OCI-LY7 (cell line): ENCODE measurements around the gene LCE6A. TPM values are rescaled to one million over a fixed set of nuclear protein-coding genes. Genes with fewer than 3 reads are reported as not detected.

ENCODE experiments used
- Bru-seq: library from RNA; stranded (reverse); fragments of 400-500 nt; gene quantifications from one replicate; lab custom pipeline; 2021; lab: Mats Ljungman, UMichigan
- BruChase-seq, 2 experiments: library from RNA; stranded (reverse); fragments of 400-500 nt; gene quantifications; one replicate each; lab custom pipeline; 2021; lab: Mats Ljungman, UMichigan
- BruUV-seq: library from RNA; stranded (reverse); fragments of 400-500 nt; replicated peaks from 2 replicates; lab custom pipeline; 2021; lab: Mats Ljungman, UMichigan
- CTCF ChIA-PET: fragments of 300-600 bp; sonication (Branson Sonifier 250); formaldehyde crosslinking; loops from one replicate; lab custom pipeline; 2022; ENCODE audit warnings: antibody characterized with exemption; ENCODE audit not compliant: unreplicated experiment; lab: Charles Lee
- POLR2A ChIA-PET: fragments of 300-600 bp; sonication (Branson Sonifier 250); formaldehyde crosslinking; loops from one replicate; lab custom pipeline; 2022; ENCODE audit warnings: antibody characterized with exemption; lab: Charles Lee
- DNase-seq: peaks from one replicate; pipeline ENCODE4 v3.0.0-alpha.2; 2015; ENCODE audit warnings: low spot score
- H2AFZ ChIP-seq: fragments of 200-600 bp; sonication (generic), shearing (Covaris generic); 2 replicates; pipeline ENCODE4 v1.6.1; 2014; ENCODE audit warnings: mild to moderate bottlenecking, antibody characterized with exemption, low read length, moderate library complexity
- H3K27ac ChIP-seq: fragments of 200-600 bp; sonication (generic); 2 replicates; pipeline ENCODE4 v1.5.1; 2014; ENCODE audit warnings: mixed run types, low read depth, mild to moderate bottlenecking, moderate library complexity, low read length, inconsistent platforms; ENCODE audit not compliant: poor library complexity, severe bottlenecking
- H3K36me3 ChIP-seq: fragments of 200-600 bp; sonication (generic); 2 replicates; pipeline ENCODE4 v1.6.1; 2014; ENCODE audit warnings: mild to moderate bottlenecking, antibody characterized with exemption, low read length, moderate library complexity, mixed read lengths; ENCODE audit not compliant: insufficient read depth
- H3K4me1 ChIP-seq: fragments of 200-600 bp; sonication (generic); 2 replicates; pipeline ENCODE4 v1.5.1; 2014; ENCODE audit warnings: mild to moderate bottlenecking, low read length; ENCODE audit not compliant: insufficient read depth, poor library complexity, severe bottlenecking
- H3K4me2 ChIP-seq: fragments of 200-600 bp; sonication (generic); 2 replicates; pipeline ENCODE4 v1.6.1; 2014; ENCODE audit warnings: mild to moderate bottlenecking, low read length
- H3K4me3 ChIP-seq: fragments of 200-600 bp; sonication (generic); 2 replicates; pipeline ENCODE4 v1.5.1; 2014; ENCODE audit warnings: mild to moderate bottlenecking, low read depth, low read length; ENCODE audit not compliant: poor library complexity, severe bottlenecking
- H3K79me2 ChIP-seq: fragments of 200-600 bp; sonication (generic); 2 replicates; pipeline ENCODE4 v1.6.1; 2016; ENCODE audit warnings: low read depth, mild to moderate bottlenecking, low read length, moderate library complexity, mixed read lengths; ENCODE audit not compliant: insufficient read depth
- H3K9me2 ChIP-seq: fragments of 200-600 bp; sonication (generic); 2 replicates; pipeline ENCODE4 v1.6.1; 2016; ENCODE audit warnings: mild to moderate bottlenecking, low read length, mixed read lengths; ENCODE audit not compliant: insufficient read depth
- H3K9me3 ChIP-seq: fragments of 200-600 bp; sonication (generic); 2 replicates; pipeline ENCODE4 v1.6.1; 2014; ENCODE audit warnings: mild to moderate bottlenecking, mixed run types, low read length, mixed read lengths
- H4K20me1 ChIP-seq: fragments of 200-600 bp; sonication (generic); 2 replicates; pipeline ENCODE4 v1.6.1; 2014; ENCODE audit warnings: mild to moderate bottlenecking, antibody characterized with exemption, low read length, moderate library complexity, mixed read lengths; ENCODE audit not compliant: insufficient read depth
- EZH2phosphoT487 ChIP-seq: fragments of 200-600 bp; sonication (generic); IDR thresholded peaks from 2 replicates; pipeline ENCODE4 v1.6.1; 2018; ENCODE audit warnings: low read depth, borderline replicate concordance, mild to moderate bottlenecking, mixed run types, antibody characterized with exemption, low read length, moderate library complexity, mixed read lengths
- intact Hi-C: fragments of 100-400 bp; cut with micrococcal nuclease; formaldehyde crosslinking; loops from one replicate; pipeline ENCODE4 v1.10.0; 2022; ENCODE audit not compliant: unreplicated experiment
- long read RNA-seq: library from polyadenylated mRNA; stranded (forward); transcript quantifications from one replicate; pipeline ENCODE4 v2.0.0, GENCODE V29; 2022
- total RNA-seq, 2 experiments: library from RNA; depleted of rRNA in 1 of 2; stranded (reverse); fragments of >200 nt in 1 of 2; shearing (Covaris generic) in 1 of 2; gene quantifications; 2 replicates each; pipeline ENCODE4 v1.2.3, GENCODE V29; 2014 to 2022
- TF ChIP-seq, protein P1 (sequence below): fragments of 200-600 bp; sonication (generic); conservative IDR thresholded peaks from 2 replicates; pipeline ENCODE4 v1.5.1; 2014; ENCODE audit warnings: mild to moderate bottlenecking, antibody characterized with exemption, low read length, moderate library complexity, mixed read lengths

The LCE6A gene
- total RNA-seq (2014; rRNA removed; shearing (Covaris generic)) (not detected in 2 replicates), total RNA-seq (2022) (not detected in 2 replicates), Bru-seq, nascent RNA (not detected), BruChase-seq, experiment 1, labeled RNA remaining after a 6-hour chase (not detected), BruChase-seq, experiment 2, labeled RNA remaining after a 2-hour chase (not detected)
- long read RNA-seq = 0 reads

DNA sequence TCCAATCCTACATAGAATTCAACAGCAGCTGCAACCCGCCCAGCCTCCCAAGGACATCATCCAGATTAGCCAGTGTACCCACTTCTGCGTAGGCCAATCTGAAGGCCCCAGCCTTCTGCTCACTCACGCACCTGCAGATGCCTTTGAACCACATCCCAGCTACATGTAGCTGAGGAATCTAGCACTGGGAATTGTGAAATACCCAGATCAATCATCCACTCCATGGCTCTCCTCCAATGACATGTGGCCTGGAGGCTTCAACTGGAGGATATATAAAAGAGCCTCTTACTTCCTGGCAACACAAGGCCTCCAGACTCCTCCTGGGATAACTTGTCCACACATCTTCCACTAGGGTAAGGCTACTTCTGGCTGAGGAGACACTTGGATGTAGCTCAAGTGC, at the start of gene LCE6A:
TSS of gene LCE6A (plus strand) at position 301 of the 400 bp plus-strand sequence. CDS start 665 bp downstream, outside the sequence.
- Histone ChIP-seq H3K4me2 (no peak within 1 kb of the TSS), H3K9me3 (no peaks in the 10 kb centered on the region), H3K27ac (no peak within 1 kb of the TSS), H3K9me2 (no peaks in the 10 kb centered on the region), H3K4me3 (no peak within 1 kb of the TSS), H2AFZ (no peak within 1 kb of the TSS), H3K79me2 (no peaks in the 10 kb centered on the region), H3K4me1 (no peaks in the 10 kb centered on the region), H3K36me3 (no peaks in the 10 kb centered on the region), H4K20me1 (no peaks in the 10 kb centered on the region)
- TF ChIP-seq EZH2phosphoT487 = no peak
- TF ChIP-seq, protein P1, sequence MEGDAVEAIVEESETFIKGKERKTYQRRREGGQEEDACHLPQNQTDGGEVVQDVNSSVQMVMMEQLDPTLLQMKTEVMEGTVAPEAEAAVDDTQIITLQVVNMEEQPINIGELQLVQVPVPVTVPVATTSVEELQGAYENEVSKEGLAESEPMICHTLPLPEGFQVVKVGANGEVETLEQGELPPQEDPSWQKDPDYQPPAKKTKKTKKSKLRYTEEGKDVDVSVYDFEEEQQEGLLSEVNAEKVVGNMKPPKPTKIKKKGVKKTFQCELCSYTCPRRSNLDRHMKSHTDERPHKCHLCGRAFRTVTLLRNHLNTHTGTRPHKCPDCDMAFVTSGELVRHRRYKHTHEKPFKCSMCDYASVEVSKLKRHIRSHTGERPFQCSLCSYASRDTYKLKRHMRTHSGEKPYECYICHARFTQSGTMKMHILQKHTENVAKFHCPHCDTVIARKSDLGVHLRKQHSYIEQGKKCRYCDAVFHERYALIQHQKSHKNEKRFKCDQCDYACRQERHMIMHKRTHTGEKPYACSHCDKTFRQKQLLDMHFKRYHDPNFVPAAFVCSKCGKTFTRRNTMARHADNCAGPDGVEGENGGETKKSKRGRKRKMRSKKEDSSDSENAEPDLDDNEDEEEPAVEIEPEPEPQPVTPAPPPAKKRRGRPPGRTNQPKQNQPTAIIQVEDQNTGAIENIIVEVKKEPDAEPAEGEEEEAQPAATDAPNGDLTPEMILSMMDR = no peak
- no peak for DNase-seq
- intact Hi-C loops = no loop called here
- ChIA-PET CTCF (no interaction called here), POLR2A (no interaction called here)
- BruUV-seq = no TSS peak

DNA sequence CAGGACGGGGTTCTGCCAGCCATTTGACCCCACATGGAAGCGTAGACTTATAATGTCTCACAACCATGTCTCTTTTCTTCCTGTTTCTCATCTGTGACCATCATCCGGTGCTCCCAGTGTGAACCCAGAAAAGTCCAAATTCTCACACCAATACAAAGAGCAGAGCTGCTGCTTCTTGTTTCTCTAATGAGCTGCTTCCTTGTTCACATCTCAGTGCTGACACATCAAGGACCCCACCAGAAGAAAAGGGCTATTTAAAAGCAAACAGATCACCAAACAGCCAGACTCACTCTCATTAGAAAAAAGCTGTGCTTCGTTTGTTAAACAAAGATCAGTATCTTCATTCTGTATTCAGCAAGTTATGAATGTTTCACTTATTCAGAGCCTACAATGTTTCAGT, 47.0 kb upstream of the LCE6A start:
- BruUV-seq = no TSS peak
- Histone ChIP-seq H3K36me3 (no peaks in the 10 kb centered on the region), H3K4me1 (no peaks in the 10 kb centered on the region), H2AFZ (no peak overlapping the region), H3K4me3 (no peak overlapping the region), H4K20me1 (no peaks in the 10 kb centered on the region), H3K9me2 (no peaks in the 10 kb centered on the region), H3K4me2 (no peak overlapping the region), H3K27ac (no peak overlapping the region), H3K79me2 (no peaks in the 10 kb centered on the region), H3K9me3 (no peaks in the 10 kb centered on the region)
- TF ChIP-seq, protein P1 = no peak
- no peak for TF ChIP-seq EZH2phosphoT487
- ChIA-PET CTCF (no interaction called here), POLR2A (no interaction called here)
- no peak for DNase-seq
- intact Hi-C loops = no loop called here

GRCh38 chr1:152796421-152796820, 46.2 kb upstream of the LCE6A start, which contains the start of gene LCE1D:
TSS of gene LCE1D (plus strand) at chr1:152796721. CDS start at chr1:152797795, 1,074 bp downstream.
- CTCF ChIA-PET = no interaction called here
- intact Hi-C loops = no loop called here
- H4K20me1 ChIP-seq = no peaks in the 10 kb centered on the region
- H2AFZ ChIP-seq = no peak within 1 kb of the TSS
- no peaks in the 10 kb centered on the region for H3K9me3 ChIP-seq
- BruUV-seq = no TSS peak
- no peaks in the 10 kb centered on the region for H3K9me2 ChIP-seq
- no peaks in the 10 kb centered on the region for H3K36me3 ChIP-seq
- no peaks in the 10 kb centered on the region for H3K79me2 ChIP-seq
- POLR2A ChIA-PET = no interaction called here
- no peak for DNase-seq
- TF ChIP-seq EZH2phosphoT487 = no peak
- TF ChIP-seq, protein P1 = no peak
- no peaks in the 10 kb centered on the region for H3K4me1 ChIP-seq
- H3K4me3 ChIP-seq = no peak within 1 kb of the TSS
- H3K4me2 ChIP-seq = no peak within 1 kb of the TSS
- no peak within 1 kb of the TSS for H3K27ac ChIP-seq
